GM19328 (cell line): ENCODE measurements around the gene PLXNA2.

Experiments
- ATAC-seq: cut with Tn5 transposase; IDR thresholded peaks from one replicate; pipeline ENCODE4 v1.9.1; 2021; ENCODE audit warnings: mild to moderate bottlenecking, moderate library complexity; ENCODE audit not compliant: unreplicated experiment

Gene PLXNA2, protein sequence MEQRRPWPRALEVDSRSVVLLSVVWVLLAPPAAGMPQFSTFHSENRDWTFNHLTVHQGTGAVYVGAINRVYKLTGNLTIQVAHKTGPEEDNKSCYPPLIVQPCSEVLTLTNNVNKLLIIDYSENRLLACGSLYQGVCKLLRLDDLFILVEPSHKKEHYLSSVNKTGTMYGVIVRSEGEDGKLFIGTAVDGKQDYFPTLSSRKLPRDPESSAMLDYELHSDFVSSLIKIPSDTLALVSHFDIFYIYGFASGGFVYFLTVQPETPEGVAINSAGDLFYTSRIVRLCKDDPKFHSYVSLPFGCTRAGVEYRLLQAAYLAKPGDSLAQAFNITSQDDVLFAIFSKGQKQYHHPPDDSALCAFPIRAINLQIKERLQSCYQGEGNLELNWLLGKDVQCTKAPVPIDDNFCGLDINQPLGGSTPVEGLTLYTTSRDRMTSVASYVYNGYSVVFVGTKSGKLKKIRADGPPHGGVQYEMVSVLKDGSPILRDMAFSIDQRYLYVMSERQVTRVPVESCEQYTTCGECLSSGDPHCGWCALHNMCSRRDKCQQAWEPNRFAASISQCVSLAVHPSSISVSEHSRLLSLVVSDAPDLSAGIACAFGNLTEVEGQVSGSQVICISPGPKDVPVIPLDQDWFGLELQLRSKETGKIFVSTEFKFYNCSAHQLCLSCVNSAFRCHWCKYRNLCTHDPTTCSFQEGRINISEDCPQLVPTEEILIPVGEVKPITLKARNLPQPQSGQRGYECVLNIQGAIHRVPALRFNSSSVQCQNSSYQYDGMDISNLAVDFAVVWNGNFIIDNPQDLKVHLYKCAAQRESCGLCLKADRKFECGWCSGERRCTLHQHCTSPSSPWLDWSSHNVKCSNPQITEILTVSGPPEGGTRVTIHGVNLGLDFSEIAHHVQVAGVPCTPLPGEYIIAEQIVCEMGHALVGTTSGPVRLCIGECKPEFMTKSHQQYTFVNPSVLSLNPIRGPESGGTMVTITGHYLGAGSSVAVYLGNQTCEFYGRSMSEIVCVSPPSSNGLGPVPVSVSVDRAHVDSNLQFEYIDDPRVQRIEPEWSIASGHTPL (N-terminal part only)

DNA sequence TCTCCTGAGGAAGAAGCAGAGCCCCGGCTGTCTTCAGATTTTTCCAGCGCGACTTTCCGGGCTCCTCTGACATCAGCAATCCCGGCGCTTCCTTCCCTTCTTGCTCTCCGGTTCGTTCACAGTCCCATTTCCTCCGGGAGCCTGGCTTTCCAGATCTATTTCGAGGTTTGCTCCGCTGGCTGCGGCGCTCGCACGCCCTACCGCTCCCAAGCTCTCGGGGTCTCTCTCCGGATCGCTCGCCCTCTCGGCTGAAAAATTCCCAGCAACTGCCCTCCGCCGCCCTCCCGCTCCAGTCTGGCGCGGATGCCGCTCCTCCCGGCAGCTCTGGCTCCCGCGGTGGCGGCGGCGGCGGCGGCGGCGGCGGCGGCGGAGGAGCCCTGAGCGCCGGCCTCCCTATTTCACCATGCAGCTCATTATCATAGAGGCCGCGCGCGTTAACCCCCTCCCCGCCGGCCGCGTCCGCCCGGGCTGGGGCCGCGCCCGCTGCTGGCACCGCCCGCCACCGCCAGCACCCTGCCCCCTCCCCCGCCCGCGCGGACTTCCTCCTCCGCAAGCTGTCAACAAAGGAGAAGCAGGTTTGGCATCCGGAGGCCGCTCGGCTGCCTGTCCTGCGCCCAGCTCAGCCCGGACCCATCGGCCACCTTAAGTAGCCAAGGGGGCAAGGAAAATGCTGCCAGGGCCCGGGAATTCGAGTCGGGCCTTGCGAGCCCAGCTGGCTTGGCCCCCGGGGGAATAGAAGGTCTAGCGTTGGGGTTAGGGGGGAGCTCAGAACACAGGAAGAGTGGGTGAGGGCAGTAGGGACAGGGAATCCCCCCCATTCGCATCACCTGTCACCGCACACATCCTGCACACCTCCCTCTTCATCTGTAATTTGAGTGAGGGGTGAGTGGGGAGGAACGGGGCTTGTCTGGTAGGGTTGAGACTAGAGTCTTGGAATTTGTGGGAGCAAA, at the start of gene PLXNA2:
PLXNA2 (minus strand) TSS at position 418 of the 950 bp plus-strand sequence. CDS start 26,462 bp downstream, outside the sequence.
- no peak for ATAC-seq

DNA sequence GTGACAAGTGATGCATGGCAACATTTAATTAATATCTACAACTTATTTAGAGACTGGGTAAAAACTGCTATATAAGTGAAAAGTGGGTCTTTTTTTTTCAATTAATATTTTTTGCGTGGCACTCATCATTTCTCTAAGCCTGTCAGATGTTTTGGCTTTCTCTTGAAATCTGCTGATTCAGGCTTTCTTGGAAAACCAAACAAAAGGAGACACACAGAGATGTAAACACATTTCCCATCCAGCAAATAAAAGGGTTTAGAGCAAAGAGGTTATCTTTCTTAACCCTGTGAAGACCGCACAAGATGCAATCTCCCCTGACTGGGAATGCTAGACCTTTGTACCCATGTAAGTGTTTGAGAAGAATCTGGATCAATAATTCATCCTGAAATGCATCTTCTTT, 48.7 kb upstream of the PLXNA2 start:
- no peak for ATAC-seq

DNA sequence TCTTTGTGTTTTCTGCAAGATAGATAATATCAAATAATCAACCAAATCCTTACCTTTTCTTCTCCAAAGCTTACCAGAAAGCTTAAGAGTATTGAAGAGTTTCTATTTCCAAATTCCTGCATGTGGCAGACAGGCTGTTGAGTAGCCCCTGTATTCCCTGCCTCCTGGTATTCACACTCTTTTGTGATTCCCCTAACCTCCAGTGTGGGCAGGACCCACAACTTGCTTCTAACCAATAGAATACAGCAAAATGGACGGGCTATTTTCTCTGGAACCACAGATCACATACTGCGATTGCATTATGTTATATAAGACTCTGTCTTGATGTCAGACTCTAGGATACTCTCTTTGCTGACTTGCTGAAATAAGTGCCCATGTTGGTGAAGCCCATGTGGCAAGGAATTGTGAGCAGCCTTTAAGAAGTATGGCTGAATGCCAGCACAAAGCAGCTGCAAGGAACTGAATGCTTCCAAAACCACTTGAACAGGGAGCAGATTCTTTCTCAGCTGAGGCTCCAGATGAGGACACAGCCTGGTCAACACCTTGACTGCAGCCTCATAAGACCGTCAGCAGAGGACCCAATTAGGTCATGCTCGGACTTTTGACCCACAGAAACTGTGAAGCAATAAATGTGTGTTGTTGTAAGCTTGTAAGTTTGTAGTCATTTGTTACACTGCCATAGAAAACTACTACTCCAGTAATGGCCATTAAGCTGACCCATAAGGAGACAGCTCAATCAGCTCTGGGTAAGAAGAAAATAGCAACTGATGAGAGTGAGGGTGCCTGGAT, 47.9 kb upstream of the PLXNA2 start:
- no peak for ATAC-seq

DNA sequence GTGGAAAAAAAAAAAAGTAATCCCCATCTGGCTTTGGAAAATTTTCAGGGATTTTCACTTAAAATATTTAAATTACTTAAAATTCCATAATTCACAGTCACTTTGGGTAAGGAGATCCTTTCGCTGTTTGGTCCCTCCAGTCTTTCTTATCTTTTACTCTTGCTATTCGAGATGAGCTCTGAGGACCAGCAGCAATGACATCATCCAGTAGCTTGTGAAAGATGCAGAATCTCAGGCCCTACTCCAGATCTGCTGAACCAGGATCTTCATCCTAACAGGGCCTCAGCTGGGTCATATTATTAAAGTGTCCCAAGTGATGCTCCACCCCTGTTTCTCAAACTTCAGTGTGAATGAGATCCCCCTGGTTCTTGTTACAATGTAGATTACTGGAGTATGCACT, 46.9 kb upstream of the PLXNA2 start:
- ATAC-seq = no peak

DNA sequence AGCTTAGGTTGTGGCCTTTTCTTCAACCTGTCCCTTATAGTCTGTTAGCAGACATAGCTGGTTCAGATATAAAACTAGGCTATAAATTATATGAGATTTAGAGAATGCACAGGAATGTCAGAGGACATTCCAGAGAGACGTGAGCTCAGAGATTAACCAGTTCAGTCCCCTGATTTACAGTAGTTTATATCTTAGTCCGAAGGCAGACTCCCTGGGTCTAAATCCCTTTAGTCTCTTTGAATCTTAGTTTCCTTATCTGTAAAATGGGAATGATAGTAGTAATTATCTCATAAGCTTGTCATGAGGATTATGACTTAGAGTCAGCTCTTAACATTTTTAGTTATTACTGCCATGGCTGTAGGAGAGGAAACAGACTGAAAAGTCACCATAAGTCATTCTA, 45.5 kb upstream of the PLXNA2 start:
- no peak for ATAC-seq

DNA sequence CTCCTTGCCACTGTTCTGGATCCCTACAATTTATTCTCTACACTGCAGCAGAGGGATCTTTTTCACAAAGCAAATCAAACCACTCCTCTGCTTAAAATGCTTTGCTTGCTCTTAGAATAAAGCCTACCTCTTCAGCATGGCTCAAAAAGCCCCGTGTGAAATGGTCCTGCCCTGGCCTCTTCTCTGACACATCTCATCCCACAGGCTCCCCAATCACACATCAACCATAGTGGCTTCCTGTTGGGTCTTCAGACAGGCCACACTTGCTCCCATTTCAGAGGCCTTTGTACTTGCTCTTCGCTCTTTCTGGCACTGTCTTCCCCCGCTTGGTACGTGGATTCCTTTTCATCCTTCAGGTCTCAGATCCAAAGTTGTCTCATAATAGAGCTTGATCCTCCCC, 44.3 kb upstream of the PLXNA2 start:
- ATAC-seq = no peak

DNA sequence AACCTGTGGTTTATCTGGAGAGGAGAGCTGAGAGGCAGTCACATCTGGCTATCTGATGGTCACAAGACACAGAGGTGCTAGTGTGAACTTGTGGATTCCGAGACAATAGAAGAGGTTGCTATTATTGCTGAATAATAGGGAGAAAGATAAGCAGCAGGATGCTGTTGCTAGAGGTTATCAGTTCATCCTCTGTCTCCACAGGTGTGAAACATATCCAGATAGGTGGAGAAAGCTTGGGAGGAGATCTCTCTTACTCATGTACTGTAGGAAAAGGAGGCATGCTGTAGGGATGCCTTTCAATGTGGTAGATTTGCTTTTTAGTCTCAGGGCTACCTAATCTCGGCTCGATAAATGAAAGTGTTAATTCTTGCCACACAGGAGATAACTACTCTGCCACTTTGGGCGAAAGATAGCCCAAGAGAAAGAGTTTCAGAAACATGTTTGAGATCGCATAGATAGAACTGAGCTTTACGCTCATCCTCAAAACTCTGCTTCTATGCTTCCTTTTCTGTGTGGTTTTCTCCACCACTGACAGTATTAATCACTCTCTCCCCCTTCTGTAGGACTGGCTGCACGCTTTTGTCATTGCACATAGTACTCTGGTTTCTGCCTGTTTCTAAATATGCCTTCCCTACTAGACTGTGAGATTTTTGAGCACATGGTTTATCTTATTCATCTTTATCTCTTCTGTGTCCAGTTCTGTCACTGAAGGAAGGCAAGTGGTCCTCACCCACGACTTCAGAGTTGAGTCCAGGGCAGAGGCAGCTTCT, 36.7 kb upstream of the PLXNA2 start:
- ATAC-seq = no peak

DNA sequence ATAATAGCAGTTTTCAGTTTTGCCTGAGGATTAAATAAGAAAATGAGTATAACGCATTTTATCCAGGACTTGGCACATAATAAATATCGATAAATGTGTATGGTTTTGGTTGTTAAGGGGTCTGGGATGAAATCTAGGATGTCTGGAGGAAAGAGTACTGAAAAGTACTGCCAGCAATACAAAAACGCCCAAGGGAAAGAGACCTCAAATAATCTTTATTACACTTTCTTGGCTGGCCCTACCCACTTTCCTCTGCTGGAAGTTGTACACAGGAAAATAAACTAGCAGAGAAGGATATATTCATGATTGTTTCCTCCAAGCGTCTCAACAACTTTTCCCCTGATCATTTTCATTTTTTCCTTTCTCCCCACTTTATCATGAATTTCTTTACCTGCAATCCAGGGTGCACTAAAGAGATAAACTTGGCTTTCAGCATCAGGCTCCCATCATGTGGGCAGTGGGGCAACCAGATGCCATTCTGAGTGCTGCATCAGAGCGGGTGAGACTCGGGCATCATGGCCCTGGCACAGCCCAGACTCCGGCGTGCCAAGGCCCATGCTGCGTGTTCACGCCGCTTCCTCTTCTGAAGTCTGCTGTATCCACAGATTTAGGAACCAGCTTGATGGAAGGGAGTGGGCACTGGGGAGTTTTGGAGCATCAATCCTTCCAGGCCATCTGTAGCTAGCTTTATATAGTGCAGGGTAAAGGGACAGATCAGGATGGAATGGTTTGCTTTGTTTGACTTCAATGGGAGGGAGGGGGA, 35.8 kb upstream of the PLXNA2 start:
- no peak for ATAC-seq

DNA sequence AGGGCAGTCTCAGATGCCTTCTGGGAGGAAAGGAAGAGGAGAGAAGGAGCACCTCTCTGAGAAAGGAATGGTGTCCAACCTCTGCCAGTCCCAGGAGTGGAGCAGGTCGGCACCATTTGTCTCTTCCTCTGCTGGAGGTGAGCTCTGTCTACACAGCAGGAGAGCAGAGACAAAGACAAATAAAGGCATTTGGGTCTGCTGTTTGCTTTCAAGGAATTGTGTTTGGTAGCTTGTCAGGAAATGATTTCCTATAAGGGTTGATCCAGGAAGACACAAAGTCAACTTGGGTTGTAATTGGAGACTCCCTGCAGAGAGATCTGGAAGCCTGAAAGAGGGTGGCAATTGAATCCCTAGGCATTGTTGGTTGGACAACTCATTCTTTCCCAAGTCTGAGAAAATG, 34.5 kb upstream of the PLXNA2 start:
- no peak for ATAC-seq

DNA sequence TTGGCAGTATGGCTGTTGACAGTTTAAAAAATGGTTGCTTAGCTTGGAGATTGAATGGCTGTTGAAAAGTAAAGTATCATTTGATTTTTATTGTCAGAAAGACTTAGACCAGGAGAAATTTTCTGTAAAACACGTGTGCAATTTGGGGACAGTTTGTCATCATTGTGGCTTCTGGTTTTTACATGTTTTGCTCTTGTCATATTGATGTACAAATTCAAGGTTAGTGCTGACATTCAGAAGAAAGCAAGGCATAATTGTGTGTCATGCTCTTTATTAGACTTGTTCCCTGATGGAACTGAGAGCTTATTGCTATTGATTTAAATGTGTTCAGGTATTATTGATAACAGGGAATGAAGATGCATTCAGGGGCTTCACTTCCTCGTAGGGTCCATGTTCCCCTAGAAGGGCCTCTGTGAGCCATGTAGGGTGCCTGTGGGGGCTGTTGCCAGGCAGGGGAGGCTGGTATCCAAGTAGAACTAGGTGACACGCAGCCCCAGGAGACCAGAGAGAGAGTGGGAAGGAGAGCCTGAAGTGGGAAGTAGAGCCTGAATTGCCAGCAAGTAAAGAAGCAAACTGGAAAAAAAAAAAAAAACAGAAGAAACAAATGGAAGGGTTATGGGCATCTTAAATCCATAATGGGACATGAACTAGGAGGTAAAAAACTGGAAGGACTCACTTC, 32.7 kb upstream of the PLXNA2 start:
- ATAC-seq = no peak

DNA sequence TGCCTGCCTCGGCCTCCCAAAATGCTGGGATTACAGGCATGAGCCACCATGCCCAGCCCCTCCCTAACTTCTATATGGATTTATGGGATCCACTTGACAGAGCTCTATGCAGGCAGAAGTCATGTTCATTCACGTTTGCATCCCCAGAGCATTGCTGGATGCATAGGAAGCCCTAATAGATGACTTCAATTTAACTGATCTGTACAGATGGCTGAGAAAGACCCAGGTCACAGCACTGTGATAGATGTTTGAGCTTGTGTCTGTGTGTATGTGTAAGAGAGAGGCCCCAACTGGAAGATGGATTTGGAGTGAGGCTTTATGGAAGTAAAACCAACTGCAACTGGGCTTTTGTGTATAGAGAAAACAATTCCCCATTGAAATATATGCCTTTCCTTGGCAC, 30.9 kb upstream of the PLXNA2 start:
- no peak for ATAC-seq

DNA sequence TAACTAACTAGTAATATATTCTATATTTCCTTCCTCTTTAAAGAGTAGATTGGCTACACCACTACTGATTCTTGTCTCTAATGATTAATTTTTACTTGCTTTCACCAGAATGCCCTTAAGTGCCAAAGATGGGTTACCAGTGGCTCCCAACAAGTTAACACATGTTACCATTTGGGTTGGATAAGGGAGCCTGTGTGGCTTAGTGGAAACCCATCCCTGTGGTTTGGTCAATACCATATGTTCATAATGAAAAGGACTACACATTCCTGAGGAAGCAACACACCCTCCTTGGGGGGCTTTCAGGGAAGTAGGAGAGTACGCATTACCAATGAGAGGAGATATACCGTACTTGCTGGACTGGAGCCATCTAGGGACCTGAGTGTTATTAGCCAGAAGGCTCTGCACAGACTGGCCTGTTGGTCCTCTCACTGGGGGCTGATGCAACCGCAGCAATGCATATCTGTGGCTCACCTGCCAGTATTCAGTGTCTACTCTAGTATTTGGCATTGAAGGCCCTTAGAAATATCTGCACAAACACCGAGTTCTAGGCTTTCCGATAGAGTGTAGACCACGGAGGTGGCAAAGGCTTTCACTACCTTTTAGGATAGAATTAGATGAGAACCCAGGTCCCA, 29.3 kb upstream of the PLXNA2 start:
- ATAC-seq = no peak

DNA sequence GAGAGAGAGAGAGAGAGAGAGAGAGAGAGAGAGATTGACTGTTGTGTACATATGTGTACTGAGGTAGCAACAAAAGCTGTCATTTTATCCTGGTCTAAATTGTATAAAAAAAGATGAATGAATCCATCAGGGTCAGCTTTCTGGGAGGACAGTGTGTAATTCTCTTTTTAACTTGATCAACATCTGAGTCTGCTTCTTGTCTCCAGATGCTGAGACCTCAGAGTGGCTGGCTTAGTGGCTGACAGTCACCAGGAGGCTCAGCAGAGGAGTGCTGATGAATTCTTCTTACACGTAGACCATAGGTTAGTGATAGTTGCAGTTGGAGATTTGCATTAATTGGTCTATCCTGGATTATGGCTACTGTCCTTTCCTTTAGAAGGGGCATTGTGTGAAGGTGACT, 28.5 kb upstream of the PLXNA2 start:
- ATAC-seq = no peak

DNA sequence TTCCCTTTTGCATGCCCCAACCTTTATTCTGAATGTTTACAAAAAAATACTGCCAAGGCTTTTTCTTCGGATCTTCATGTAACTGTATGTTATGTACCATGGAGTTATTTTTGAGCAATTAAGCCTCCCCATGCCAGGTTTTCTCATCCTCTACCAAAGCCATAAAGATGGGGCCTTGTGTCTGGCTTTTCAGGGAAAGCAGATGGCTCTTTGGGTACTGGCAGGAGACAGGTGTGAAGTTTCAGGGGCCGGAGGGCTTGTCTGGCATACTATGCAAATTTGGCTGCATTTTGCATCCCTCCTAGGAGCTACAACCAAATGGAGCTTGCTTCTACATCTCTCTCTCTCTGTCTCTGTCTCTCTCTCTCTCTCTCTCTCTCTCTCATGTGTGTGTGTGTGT, 28.1 kb upstream of the PLXNA2 start:
- no peak for ATAC-seq

DNA sequence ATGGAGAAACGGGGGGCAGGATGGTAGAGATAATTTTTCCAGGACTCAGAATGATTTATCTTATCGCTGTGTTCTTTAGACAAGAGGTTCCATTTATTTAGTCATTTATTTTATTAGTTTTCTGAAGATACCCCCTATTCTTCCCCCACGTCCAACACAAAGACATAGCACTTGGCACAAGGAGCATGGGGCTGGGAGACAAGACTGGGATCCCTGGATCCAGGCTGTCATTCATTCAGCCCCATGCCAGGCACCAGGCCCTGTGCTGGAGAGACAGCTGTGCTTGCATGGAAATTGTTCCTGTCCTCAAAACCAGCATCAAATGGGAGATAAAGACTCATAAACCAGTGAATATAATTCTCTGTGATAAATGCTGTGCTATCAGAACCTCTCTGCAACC, 27.1 kb upstream of the PLXNA2 start:
- no peak for ATAC-seq

DNA sequence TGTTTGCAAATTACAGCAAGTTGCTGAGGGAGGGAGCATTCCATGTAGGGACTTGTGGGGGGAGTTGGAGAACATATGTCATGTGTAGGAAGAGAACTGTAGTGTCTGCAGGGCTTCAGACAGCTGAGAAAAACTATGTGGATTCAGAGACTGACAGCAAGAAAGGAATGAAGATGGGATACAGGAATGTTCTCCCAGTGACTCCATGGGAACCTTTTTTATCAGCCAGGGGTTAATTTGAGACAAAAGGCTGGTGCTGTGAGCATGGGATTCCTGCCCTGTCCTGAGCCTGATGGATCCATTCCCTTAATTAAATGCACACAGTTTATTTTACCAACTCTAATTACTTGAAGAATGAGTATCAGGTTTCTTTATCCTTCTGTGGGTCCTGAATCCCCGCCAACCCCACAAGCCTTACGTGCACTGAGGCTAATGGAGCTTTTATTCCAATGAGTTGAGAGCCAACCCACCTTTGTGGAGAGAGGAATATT, 26.5 kb upstream of the PLXNA2 start:
- no peak for ATAC-seq

DNA sequence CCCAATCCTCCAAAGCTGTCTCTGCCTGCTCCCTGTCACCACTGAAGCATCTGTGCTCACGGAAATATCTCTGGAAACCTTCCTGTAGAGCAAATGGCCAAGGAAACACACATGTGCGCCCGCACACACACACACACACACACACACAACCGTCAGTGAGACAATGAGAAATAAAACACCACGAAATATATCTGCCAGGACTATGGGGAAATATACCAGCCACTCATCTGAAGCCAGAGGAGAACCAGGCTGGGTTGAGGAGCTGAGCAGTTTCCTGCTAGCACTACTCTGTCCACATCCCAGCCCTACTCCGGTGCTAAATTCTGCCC, 25.1 kb upstream of the PLXNA2 start:
- ATAC-seq = no peak
